ENCODE data around the gene DIP2A.

DNA sequence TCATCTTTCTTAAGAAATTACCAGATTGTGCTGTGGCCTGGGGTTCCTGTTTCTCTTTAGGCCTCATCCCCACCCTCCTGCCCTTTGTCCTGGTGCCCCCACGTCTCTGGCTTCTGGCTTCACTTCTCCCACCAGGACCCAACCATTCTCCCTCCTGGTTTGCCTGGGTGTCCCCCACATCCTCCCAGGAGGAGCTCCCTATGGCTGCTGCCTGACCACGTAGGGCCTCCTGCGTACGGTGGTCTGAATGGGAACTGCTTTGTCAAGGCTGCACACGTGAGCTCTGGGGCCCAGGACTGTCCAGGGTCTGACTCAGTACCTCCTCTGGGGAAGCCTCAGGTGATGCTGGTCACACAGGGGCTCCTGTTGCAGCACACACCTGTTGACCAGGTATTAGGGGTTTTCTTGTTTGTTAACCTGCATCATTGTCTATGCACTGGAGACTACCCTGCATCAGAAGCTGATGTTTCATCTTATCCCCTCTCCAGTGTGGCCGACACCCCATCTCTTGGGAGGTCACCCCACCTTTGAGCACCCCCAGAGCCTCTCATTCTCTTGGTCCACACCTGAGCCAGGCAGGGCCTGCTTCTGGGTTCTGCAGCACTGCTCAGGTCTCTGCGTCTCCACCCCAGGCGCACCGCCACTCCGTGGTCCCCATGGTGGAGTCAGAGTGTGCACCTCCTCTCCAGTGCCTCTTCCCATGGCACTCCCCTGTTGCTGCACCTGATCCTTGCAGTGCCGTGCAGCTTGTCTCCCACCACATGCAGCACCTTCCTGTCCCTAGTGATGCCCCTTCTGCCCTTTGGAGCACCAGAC lies 80.4 kb downstream of the DIP2A start:
- TF ChIP-seq, protein P1, sequence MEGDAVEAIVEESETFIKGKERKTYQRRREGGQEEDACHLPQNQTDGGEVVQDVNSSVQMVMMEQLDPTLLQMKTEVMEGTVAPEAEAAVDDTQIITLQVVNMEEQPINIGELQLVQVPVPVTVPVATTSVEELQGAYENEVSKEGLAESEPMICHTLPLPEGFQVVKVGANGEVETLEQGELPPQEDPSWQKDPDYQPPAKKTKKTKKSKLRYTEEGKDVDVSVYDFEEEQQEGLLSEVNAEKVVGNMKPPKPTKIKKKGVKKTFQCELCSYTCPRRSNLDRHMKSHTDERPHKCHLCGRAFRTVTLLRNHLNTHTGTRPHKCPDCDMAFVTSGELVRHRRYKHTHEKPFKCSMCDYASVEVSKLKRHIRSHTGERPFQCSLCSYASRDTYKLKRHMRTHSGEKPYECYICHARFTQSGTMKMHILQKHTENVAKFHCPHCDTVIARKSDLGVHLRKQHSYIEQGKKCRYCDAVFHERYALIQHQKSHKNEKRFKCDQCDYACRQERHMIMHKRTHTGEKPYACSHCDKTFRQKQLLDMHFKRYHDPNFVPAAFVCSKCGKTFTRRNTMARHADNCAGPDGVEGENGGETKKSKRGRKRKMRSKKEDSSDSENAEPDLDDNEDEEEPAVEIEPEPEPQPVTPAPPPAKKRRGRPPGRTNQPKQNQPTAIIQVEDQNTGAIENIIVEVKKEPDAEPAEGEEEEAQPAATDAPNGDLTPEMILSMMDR (IDR thresholded peaks at IDR 0.05) = no peak
- no peak for TF ChIP-seq EP300 (IDR thresholded peaks at IDR 0.05)

Data from ovary (tissue), 3 donors.